WTC11 (cell line): ENCODE measurements around the gene ZNF526. TPM values are rescaled to one million over a fixed set of nuclear protein-coding genes. Genes with fewer than 3 reads are reported as not detected.

Experiments
- ATAC-seq: fragments of 200-7000 bp; cut with Tn5 transposase; 2 replicates; pipeline ENCODE4 v1.10.0; 2021; ENCODE audit warnings: mild to moderate bottlenecking, moderate library complexity
- CTCF ChIA-PET: fragments of 300-600 bp; sonication (Branson Sonifier 250); formaldehyde crosslinking; loops from one replicate; lab custom pipeline; 2021; ENCODE audit warnings: antibody characterized with exemption; lab: Charles Lee
- POLR2A ChIA-PET: fragments of 350-600 bp; sonication (Branson Sonifier 250); formaldehyde crosslinking; loops from one replicate; lab custom pipeline; 2021; ENCODE audit warnings: antibody characterized with exemption; lab: Charles Lee
- DNase-seq: peaks from one replicate; pipeline ENCODE4 v3.0.0; 2021; ENCODE audit warnings: low spot score
- H3K27ac Mint-ChIP-seq: 2 replicates; pipeline ENCODE4 v1.8.0; 2021; ENCODE audit warnings: mixed read lengths
- H3K27me3 Mint-ChIP-seq: 2 replicates; pipeline ENCODE4 v1.8.0; 2021; ENCODE audit warnings: low read depth, mild to moderate bottlenecking, moderate library complexity, mixed read lengths
- H3K36me3 Mint-ChIP-seq: 2 replicates; pipeline ENCODE4 v1.8.0; 2021; ENCODE audit warnings: mixed read lengths
- H3K4me1 Mint-ChIP-seq: 2 replicates; pipeline ENCODE4 v1.8.0; 2022; ENCODE audit warnings: mixed read lengths
- H3K4me3 Mint-ChIP-seq: 2 replicates; pipeline ENCODE4 v1.8.0; 2021; ENCODE audit warnings: mild to moderate bottlenecking, moderate library complexity, mixed read lengths
- H3K9me3 Mint-ChIP-seq: 2 replicates; pipeline ENCODE4 v1.8.0; 2021; ENCODE audit warnings: mixed read lengths
- ARID4B ChIP-seq: sonication (generic); formaldehyde crosslinking; IDR thresholded peaks from 2 replicates; pipeline ENCODE4 v1.8.0; 2023; ENCODE audit warnings: missing genetic modification reagents, mild to moderate bottlenecking, borderline replicate concordance
- CREM ChIP-seq: sonication (generic); formaldehyde crosslinking; IDR thresholded peaks from 2 replicates; pipeline ENCODE4 v1.8.1; 2022; ENCODE audit warnings: mild to moderate bottlenecking, missing genetic modification reagents, moderate library complexity
- E2F5 ChIP-seq: sonication (generic); formaldehyde crosslinking; IDR thresholded peaks from 2 replicates; pipeline ENCODE4 v1.8.1; 2022; ENCODE audit warnings: mild to moderate bottlenecking, moderate library complexity, missing genetic modification reagents
- FOXK1 ChIP-seq: sonication (generic); formaldehyde crosslinking; IDR thresholded peaks from 2 replicates; pipeline ENCODE4 v1.8.0; 2022; ENCODE audit warnings: mild to moderate bottlenecking, moderate library complexity, missing genetic modification reagents
- FOXP1 ChIP-seq: sonication (generic); formaldehyde crosslinking; IDR thresholded peaks from 2 replicates; pipeline ENCODE4 v1.8.0; 2022; ENCODE audit warnings: missing genetic modification reagents, mild to moderate bottlenecking, moderate library complexity, borderline replicate concordance
- MAX ChIP-seq: sonication (generic); formaldehyde crosslinking; IDR thresholded peaks from 2 replicates; pipeline ENCODE4 v1.8.0; 2022; ENCODE audit warnings: mild to moderate bottlenecking, missing genetic modification reagents
- RORB ChIP-seq: fragments of 250-450 bp; sonication (Bioruptor Pico); IDR thresholded peaks from 2 replicates; pipeline ENCODE4 v1.9.0; 2021; ENCODE audit warnings: mild to moderate bottlenecking
- SMAD3 ChIP-seq: sonication (generic); formaldehyde crosslinking; IDR thresholded peaks from 2 replicates; pipeline ENCODE4 v1.8.0; 2022; ENCODE audit warnings: missing genetic modification reagents, mild to moderate bottlenecking, borderline replicate concordance
- SP1 ChIP-seq: sonication (generic); formaldehyde crosslinking; conservative IDR thresholded peaks from 2 replicates; pipeline ENCODE4 v1.8.1; 2022; ENCODE audit warnings: missing genetic modification reagents
- ZNF121 ChIP-seq: sonication (generic); formaldehyde crosslinking; IDR thresholded peaks from 2 replicates; pipeline ENCODE4 v1.8.0; 2023; ENCODE audit warnings: missing genetic modification reagents
- ZNF232 ChIP-seq: sonication (generic); formaldehyde crosslinking; IDR thresholded peaks from 2 replicates; pipeline ENCODE4 v1.8.0; 2022; ENCODE audit warnings: mild to moderate bottlenecking, missing genetic modification reagents
- ZNF671 ChIP-seq: fragments of 250-450 bp; sonication (Bioruptor Pico); IDR thresholded peaks from 2 replicates; pipeline ENCODE4 v1.8.0; 2021; ENCODE audit warnings: mild to moderate bottlenecking
- total RNA-seq: library from RNA; stranded (reverse); gene quantifications from 3 replicates; pipeline ENCODE4 v1.2.3, GENCODE V29; 2021
- TF ChIP-seq, protein P1 (sequence below): sonication (generic); formaldehyde crosslinking; IDR thresholded peaks from 2 replicates; pipeline ENCODE4 v1.8.0; 2023; ENCODE audit warnings: mild to moderate bottlenecking, missing genetic modification reagents
- TF ChIP-seq, protein P2 (sequence below): fragments of 250-450 bp; sonication (Bioruptor Pico); IDR thresholded peaks from 2 replicates; pipeline ENCODE4 v1.9.0; 2021; ENCODE audit warnings: mild to moderate bottlenecking
- TF ChIP-seq, protein P3 (sequence below): sonication (generic); formaldehyde crosslinking; IDR thresholded peaks from 2 replicates; pipeline ENCODE4 v1.8.0; 2022; ENCODE audit warnings: mild to moderate bottlenecking, missing genetic modification reagents

The ZNF526 gene
- total RNA-seq, 1 experiment from 2014 or later = 18.3 TPM

- TF ChIP-seq, protein P1, sequence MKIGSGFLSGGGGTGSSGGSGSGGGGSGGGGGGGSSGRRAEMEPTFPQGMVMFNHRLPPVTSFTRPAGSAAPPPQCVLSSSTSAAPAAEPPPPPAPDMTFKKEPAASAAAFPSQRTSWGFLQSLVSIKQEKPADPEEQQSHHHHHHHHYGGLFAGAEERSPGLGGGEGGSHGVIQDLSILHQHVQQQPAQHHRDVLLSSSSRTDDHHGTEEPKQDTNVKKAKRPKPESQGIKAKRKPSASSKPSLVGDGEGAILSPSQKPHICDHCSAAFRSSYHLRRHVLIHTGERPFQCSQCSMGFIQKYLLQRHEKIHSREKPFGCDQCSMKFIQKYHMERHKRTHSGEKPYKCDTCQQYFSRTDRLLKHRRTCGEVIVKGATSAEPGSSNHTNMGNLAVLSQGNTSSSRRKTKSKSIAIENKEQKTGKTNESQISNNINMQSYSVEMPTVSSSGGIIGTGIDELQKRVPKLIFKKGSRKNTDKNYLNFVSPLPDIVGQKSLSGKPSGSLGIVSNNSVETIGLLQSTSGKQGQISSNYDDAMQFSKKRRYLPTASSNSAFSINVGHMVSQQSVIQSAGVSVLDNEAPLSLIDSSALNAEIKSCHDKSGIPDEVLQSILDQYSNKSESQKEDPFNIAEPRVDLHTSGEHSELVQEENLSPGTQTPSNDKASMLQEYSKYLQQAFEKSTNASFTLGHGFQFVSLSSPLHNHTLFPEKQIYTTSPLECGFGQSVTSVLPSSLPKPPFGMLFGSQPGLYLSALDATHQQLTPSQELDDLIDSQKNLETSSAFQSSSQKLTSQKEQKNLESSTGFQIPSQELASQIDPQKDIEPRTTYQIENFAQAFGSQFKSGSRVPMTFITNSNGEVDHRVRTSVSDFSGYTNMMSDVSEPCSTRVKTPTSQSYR (CRISPR knock-in tag) = 0 out of 2 replicates have a peak, but pooled peaks have one; percentile 34
- TF ChIP-seq ZNF671 (CRISPR knock-in tag) (no peak), FOXK1 (CRISPR knock-in tag) (0 out of 2 replicates have a peak, but pooled peaks have one; percentile 31), FOXP1 (CRISPR knock-in tag) (no peak), MAX (CRISPR knock-in tag) (0 out of 2 replicates have a peak, but pooled peaks have one; percentile 39), SMAD3 (CRISPR knock-in tag) (no peak), ZNF232 (CRISPR knock-in tag) (0 out of 2 replicates have a peak, but pooled peaks have one; percentile 65)
- TF ChIP-seq, protein P2, sequence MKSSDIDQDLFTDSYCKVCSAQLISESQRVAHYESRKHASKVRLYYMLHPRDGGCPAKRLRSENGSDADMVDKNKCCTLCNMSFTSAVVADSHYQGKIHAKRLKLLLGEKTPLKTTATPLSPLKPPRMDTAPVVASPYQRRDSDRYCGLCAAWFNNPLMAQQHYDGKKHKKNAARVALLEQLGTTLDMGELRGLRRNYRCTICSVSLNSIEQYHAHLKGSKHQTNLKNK = no peak
Observed at GRCh38 chr19:42254089-42254849, 34.2 kb downstream of the ZNF526 start (continued).

- H3K27me3 Mint-ChIP-seq = peaks cover 20% of the 10 kb centered on the region
- CTCF ChIA-PET = interaction anchor here (0.8 to 3.0 kb wide), 7 partner anchors 8 to 220 kb away, joined by 3 to 32 read pairs (median 4); partner anchors contain the start of genes GSK3A and PAFAH1B3
- TF ChIP-seq ARID4B (CRISPR knock-in tag) (0 out of 2 replicates have a peak, but pooled peaks have one; percentile 0), CREM (peak; percentile 74; the same call in 1 of the 2 replicates), RORB (no peak), SP1 (peak; percentile 60), E2F5 (CRISPR knock-in tag) (peak; percentile 49; the same call in 1 of the 2 replicates), ZNF121 (CRISPR knock-in tag) (0 out of 2 replicates have a peak, but pooled peaks have one; percentile 52)
- TF ChIP-seq, protein P3, sequence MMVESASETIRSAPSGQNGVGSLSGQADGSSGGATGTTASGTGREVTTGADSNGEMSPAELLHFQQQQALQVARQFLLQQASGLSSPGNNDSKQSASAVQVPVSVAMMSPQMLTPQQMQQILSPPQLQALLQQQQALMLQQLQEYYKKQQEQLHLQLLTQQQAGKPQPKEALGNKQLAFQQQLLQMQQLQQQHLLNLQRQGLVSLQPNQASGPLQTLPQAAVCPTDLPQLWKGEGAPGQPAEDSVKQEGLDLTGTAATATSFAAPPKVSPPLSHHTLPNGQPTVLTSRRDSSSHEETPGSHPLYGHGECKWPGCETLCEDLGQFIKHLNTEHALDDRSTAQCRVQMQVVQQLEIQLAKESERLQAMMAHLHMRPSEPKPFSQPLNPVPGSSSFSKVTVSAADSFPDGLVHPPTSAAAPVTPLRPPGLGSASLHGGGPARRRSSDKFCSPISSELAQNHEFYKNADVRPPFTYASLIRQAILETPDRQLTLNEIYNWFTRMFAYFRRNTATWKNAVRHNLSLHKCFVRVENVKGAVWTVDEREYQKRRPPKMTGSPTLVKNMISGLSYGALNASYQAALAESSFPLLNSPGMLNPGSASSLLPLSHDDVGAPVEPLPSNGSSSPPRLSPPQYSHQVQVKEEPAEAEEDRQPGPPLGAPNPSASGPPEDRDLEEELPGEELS (CRISPR knock-in tag) = no peak
- TF ChIP-seq, all 79 proteins: peak for 5
- H3K4me1 Mint-ChIP-seq = peaks cover 29% of the 10 kb centered on the region
- ATAC-seq = peak; percentile 58
- no peaks in the 10 kb centered on the region for H3K9me3 Mint-ChIP-seq
- H3K27ac Mint-ChIP-seq = peak within 1 kb of the TSS; percentile 69; the same call in 1 of the 2 replicates
- DNase-seq = peak; percentile 88
- H3K4me3 Mint-ChIP-seq = peak within 1 kb of the TSS; percentile 82
- POLR2A ChIA-PET = interaction anchor here (0.7 to 1.6 kb wide), 7 partner anchors 9 to 115 kb away, joined by 4 to 13 read pairs (median 6); no protein-coding TSS in a partner anchor
- no peaks in the 10 kb centered on the region for H3K36me3 Mint-ChIP-seq
Observed at GRCh38 chr19:42254850-42255765, 35.0 kb downstream of the ZNF526 start, which contains the start of gene ERF. Gene ERF, minus strand, starts transcription at chr19:42255128. Its CDS starts 129 bp downstream, at chr19:42254999.
